Hepatocyte (in vitro differentiated cells): ENCODE data around the gene LRRC4C. TPM values are rescaled to one million over a fixed set of nuclear protein-coding genes. Genes with fewer than 3 reads are reported as not detected.
A peak's percentile ranks its signal among the peaks of the same experiment; 100 is the strongest.

Experiments
- DNase-seq: peaks from one replicate; pipeline ENCODE4 v3.0.0-alpha.2; 2016; ENCODE audit warnings: low spot score
- H2AFZ ChIP-seq: fragments of 200-600 bp; sonication (generic); 2 replicates; pipeline ENCODE4 v1.6.0; 2016; ENCODE audit warnings: antibody characterized with exemption, mild to moderate bottlenecking
- H3K27ac ChIP-seq: fragments of 200-600 bp; sonication (generic); 2 replicates; pipeline ENCODE4 v1.5.1; 2016; ENCODE audit warnings: mild to moderate bottlenecking
- H3K27me3 ChIP-seq: fragments of 200-600 bp; sonication (generic); 2 replicates; pipeline ENCODE4 v1.6.1; 2016
- H3K36me3 ChIP-seq: fragments of 200-600 bp; sonication (generic); replicated peaks from 2 replicates; pipeline ENCODE4 v1.5.1; 2016; ENCODE audit warnings: low read depth; ENCODE audit not compliant: insufficient read depth
- H3K4me1 ChIP-seq: fragments of 200-600 bp; sonication (generic); 2 replicates; pipeline ENCODE4 v1.5.1; 2016; ENCODE audit warnings: mild to moderate bottlenecking, moderate library complexity; ENCODE audit not compliant: insufficient read depth
- H3K4me2 ChIP-seq: fragments of 200-600 bp; sonication (generic); 2 replicates; pipeline ENCODE4 v1.6.0; 2016
- H3K4me3 ChIP-seq: fragments of 200-600 bp; sonication (generic); 2 replicates; pipeline ENCODE4 v1.5.1; 2016; ENCODE audit warnings: mild to moderate bottlenecking
- H3K79me2 ChIP-seq: fragments of 200-600 bp; sonication (generic); 2 replicates; pipeline ENCODE4 v1.6.0; 2017; ENCODE audit warnings: mild to moderate bottlenecking
- H3K9me2 ChIP-seq: fragments of 200-600 bp; sonication (generic); replicated peaks from 2 replicates; pipeline ENCODE4 v1.6.0; 2017; ENCODE audit warnings: mild to moderate bottlenecking; ENCODE audit not compliant: insufficient read depth
- H3K9me3 ChIP-seq: fragments of 200-600 bp; sonication (generic); 2 replicates; pipeline ENCODE4 v1.5.1; 2016; ENCODE audit warnings: low read depth, mild to moderate bottlenecking
- H4K20me1 ChIP-seq: fragments of 200-600 bp; sonication (generic); 2 replicates; pipeline ENCODE4 v1.6.0; 2016; ENCODE audit warnings: mild to moderate bottlenecking; ENCODE audit not compliant: insufficient read depth, poor library complexity, severe bottlenecking
- CTCF ChIP-seq: fragments of 200-600 bp; sonication (generic); IDR thresholded peaks from 2 replicates; pipeline ENCODE4 v1.5.1; 2016; ENCODE audit warnings: antibody characterized with exemption, mild to moderate bottlenecking; ENCODE audit not compliant: poor library complexity
- EZH2 ChIP-seq: fragments of 200-600 bp; sonication (generic); IDR thresholded peaks from 2 replicates; pipeline ENCODE4 v1.6.1; 2016; ENCODE audit warnings: antibody characterized with exemption, mild to moderate bottlenecking, borderline replicate concordance
- EZH2phosphoT487 ChIP-seq: fragments of 200-600 bp; sonication (generic); IDR thresholded peaks from one replicate; pipeline ENCODE4 v1.6.1; 2018; ENCODE audit warnings: antibody characterized with exemption, mild to moderate bottlenecking, low read depth, moderate library complexity; ENCODE audit not compliant: unreplicated experiment, severe bottlenecking
- WGBS: methylation state at CpG from one replicate; pipeline ENCODE4 v1.1.6; 2016; ENCODE audit warnings: low lambda C conversion rate; ENCODE audit errors: missing lambda C conversion rate; 5-methylcytosine and 5-hydroxymethylcytosine counted together
- polyA plus RNA-seq: library from polyadenylated mRNA; unstranded; fragments of >200 nt; fragmentation: Nextera tagmentation; extraction: Ambion mirVana; gene quantifications from 2 replicates; pipeline ENCODE4 v1.2.1, GENCODE V29; 2016
- total RNA-seq: library from RNA; depleted of rRNA; stranded (reverse); fragments of >200 nt; gene quantifications from 2 replicates; pipeline ENCODE4 v1.2.3, GENCODE V29; 2014

LRRC4C gene
- total and polyA plus RNA-seq, 2 experiments from 2014 or later: 1.1 to 3.1 TPM

DNA sequence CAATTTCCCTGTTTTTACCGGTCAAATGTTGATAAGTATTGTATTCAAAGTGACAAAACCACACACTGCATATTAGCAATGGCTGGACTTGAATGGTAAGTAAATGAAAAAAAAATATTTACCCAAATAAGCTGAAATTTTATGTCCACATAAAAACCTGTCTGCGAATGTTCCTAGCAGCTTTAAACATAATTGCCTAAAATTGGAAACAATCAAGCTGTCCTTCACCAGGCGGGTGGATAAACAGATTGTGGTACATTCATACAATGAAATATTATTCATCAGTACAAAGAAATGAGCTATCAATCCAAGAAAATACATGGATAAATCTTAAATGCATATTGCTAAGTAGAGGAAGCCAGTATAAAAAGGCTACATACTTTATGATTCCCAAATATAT, 1067.8 kb downstream of the LRRC4C start:
- Histone ChIP-seq H3K27ac (no peak overlapping the region), H3K9me3 (no peaks in the 10 kb centered on the region), H3K4me1 (no peaks in the 10 kb centered on the region), H3K9me2 (no peaks in the 10 kb centered on the region), H3K4me2 (no peak overlapping the region), H3K27me3 (no peaks in the 10 kb centered on the region), H3K36me3 (no peaks in the 10 kb centered on the region), H4K20me1 (no peaks in the 10 kb centered on the region), H3K79me2 (no peaks in the 10 kb centered on the region), H3K4me3 (no peak overlapping the region), H2AFZ (no peak overlapping the region)
- TF ChIP-seq EZH2phosphoT487 (no peak), EZH2 (no peak), CTCF (no peak)
- DNase-seq: no peak
- WGBS: 86% methylated on average over 3 of the region's 3 CpGs

DNA sequence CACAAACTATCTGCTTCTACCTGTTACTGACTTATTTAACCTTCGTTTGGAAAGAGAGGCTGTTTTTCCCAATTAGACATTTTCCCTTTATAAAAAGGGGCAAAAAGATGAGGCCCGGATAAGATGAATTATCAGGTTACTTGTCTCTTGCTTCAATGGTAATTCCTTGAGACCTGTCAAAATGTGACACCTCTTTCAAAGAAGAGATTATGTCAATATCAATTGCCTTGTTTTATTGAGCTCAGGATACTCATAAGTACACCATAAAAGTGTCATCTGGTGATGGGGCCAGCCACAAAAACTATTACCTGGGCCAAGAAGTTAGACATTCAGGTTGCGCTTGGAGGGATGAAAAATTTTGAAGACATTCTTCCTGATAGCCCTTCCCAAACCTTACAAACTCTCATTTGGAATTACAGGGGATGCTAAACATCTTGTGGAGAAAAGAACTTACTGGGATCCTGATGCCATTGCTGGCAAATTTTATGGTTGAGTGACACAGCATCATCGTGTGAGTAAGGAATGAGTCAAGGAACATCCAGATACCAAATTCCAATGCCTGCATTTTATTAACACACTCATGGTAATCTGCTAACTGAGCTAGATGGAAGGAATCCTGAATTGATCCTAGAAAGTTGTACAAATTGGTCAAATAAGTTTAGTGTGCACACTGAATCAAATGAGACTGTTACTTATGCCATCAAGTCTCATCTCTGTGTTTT, 1071.2 kb downstream of the LRRC4C start:
- Histone ChIP-seq H3K4me1 (no peaks in the 10 kb centered on the region), H3K27ac (peak overlapping the region; percentile 29)

GRCh38 chr11:40387240-40387980, 1072.0 kb downstream of the LRRC4C start:
- no peaks in the 10 kb centered on the region for H3K4me1 ChIP-seq
- H3K4me3 ChIP-seq: no peak overlapping the region
- no peak overlapping the region for H2AFZ ChIP-seq
- H3K27me3 ChIP-seq: no peaks in the 10 kb centered on the region
- H3K27ac ChIP-seq: peak overlapping the region; percentile 29
- no peaks in the 10 kb centered on the region for H4K20me1 ChIP-seq
- no peak overlapping the region for H3K4me2 ChIP-seq
- H3K9me2 ChIP-seq: no peaks in the 10 kb centered on the region
- TF ChIP-seq EZH2 (no peak), EZH2phosphoT487 (no peak), CTCF (no peak)
- WGBS: 95% methylated on average over 2 of the region's 2 CpGs
- H3K36me3 ChIP-seq: no peaks in the 10 kb centered on the region
- no peaks in the 10 kb centered on the region for H3K9me3 ChIP-seq
- DNase-seq: peak; percentile 4
- no peaks in the 10 kb centered on the region for H3K79me2 ChIP-seq

More for the DNA sequence above, 1071.2 kb downstream of the LRRC4C start:
- Histone ChIP-seq H3K9me3 (no peaks in the 10 kb centered on the region), H3K4me3 (no peak overlapping the region), H3K36me3 (no peaks in the 10 kb centered on the region), H2AFZ (no peak overlapping the region), H3K27me3 (no peaks in the 10 kb centered on the region), H3K4me2 (no peak overlapping the region), H4K20me1 (no peaks in the 10 kb centered on the region), H3K79me2 (no peaks in the 10 kb centered on the region), H3K9me2 (no peaks in the 10 kb centered on the region)
- no peak for DNase-seq
- WGBS: 74% methylated on average over 4 of the region's 4 CpGs
- TF ChIP-seq EZH2 (no peak), CTCF (no peak), EZH2phosphoT487 (no peak)
